ENCODE results near the gene NOS2.
"Not testable (repeated sequence)": the region's sequence is repeated elsewhere in the genome, so short reads cannot be mapped to it uniquely, and the experiment has no call there.

NOS2 gene

GRCh38 chr17:27800522-27800921 is at the start of gene NOS2:
NOS2 (minus strand) TSS chr17:27800529; CDS start chr17:27798809, 1,720 bp downstream.
- no peak for DNase-seq (ENCODE audit: low read depth)

- no peak for DNase-seq (ENCODE audit: low read depth)
These were observed 49.3 kb upstream of the NOS2 start for GRCh38 chr17:27849474-27850185.

DNA sequence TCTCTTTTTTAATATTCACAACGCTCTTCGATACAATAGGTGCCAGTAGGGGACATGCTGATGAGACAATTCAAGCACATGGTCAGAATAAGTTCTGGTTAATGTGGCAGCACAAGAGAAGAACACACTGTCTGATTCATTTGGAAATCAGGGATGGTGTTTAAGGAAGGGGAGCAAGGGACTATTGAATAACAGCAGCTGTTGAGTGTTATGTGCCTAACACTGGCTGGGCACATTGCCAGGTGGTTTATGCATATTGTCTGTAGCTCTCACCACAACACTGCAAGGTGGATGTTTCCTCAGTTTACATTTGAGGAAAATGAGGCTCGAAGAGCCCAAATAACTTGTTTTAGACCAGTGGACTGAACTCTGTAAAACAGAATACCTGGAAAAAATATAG is 48.6 kb upstream of the NOS2 start:
- no peak for DNase-seq (ENCODE audit: low read depth)

DNA sequence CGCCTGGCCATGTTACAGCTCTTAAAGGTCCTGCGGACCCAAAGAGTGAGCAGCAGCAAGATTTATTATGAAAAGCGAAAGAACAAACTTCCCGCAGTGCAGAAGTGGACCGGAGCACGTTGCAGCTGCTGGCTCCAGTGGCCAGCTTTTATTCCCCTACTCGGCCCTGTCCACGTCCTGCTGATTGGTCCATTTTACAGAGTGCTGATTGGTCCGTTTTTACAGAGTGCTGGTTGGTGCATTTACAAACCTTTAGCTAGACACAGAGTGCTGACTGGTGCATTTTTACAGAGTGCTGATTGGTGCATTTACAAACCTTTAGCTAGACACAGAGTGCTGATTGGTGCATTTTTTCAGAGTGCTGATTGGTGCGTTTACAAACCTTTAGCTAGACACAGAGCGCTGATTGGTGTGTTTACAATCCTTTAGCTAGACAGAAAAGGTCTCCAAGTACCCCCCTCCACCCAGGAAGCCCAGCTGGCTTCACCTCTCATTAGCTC is 46.5 kb upstream of the NOS2 start:
- DNase-seq (ENCODE audit: low read depth) = not testable (repeated sequence)

DNA sequence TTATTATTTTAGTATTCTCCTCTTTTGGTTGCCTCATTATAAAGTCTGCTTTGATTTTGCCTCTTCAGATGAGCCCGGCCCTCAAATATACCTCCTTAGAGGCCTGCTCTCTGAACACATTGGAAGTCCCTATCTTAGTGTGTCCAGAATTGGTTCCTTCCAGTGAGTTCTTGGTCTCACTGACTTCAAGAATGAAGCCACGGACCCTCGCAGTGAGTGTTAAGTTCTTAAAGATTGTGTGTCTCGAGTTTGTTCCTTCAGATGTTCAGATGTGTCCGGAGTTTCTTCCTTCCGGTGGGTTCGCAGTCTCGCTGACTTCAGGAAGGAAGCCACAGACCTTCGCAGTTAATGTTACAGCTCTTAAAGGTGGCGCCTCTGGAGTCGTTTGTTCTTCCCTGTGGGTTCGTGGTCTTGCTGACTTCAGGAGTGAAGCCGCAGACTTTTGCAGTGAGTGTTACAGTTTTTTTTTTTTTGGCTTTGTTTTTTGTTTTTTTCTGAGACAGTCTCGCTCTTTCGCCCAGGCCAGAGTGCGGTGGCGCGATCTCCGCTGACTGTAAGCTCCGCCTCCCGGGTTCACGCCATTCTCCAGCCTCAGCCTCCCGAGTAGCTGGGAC is 45.8 kb upstream of the NOS2 start:
- no peak for DNase-seq (ENCODE audit: low read depth)

- no peak for DNase-seq (ENCODE audit: low read depth)
These were observed 45.1 kb upstream of the NOS2 start for GRCh38 chr17:27845264-27846041.

DNA sequence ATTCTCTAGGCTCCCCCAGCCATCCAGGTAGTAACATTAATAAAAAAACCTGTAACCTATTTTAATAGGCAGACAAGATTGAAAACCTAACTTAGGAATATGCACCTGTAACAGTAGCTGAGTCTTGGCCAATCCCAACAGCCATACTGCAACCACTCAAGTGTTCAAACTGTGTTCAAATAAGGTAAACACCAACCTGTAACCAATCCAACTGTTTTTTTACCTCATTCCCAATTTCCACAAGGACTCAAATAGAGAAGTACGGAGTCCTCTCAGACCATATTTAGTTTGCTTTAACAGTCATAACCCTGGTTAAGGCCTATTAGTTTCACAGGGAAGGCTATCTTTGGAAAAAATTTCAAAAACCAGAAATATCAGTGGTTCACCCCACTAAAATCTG is 40.4 kb upstream of the NOS2 start:
- no peak for DNase-seq (ENCODE audit: low read depth)

DNA sequence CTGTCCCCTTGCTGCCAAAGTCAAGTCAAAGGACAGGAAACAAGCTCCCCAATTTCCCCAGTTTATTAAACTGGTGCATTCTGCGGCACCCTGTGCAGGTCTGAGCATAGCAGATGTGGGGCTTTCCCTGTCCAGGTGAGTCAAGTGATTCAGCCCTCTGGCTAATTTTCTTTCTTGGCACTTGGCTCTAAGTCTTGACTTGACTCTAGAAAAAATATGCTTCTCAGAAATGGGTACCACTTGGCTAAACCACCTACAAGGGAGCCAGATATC is 40.0 kb upstream of the NOS2 start:
- DNase-seq (ENCODE audit: low read depth) = not testable (repeated sequence)

DNA sequence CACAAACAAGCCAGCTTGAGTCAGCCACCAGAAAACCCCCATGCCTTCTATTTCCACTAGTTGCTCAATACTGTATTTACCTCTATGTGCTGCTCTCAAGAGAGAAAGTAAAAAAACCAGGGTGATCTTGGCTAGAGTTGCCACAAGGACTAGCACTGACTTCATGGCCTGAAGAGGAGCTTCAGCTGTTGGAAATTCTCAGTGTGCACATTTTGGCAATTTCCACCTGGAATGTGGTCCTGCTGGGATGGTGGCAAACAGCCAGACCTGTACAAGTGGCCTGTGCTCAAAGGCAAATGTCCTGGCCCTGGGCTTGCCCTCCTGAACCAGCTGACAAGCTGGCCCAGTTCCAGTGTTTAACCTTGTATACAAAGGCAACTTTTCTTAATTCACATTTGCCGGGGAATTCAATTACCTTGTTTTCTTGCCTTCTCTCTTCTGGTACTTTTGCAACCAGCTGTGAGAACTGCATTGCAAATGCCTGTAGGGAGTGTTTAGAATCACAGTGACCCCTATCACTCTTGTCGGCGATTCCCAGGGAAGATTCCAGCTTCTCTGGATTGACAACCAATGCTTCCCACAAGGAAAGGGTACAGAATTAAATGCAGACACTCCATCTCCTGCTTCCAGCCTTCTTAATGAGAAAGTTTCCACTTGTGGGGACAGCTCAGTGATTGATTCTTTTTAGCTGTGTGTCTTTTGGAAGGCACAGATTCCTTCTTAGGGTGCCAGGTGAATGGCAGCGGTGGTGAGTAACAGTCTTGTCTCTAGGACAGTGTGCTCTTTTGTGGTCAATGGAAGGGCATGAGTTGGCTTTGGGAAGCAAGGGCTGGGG is 39.5 kb upstream of the NOS2 start:
- DNase-seq (ENCODE audit: low read depth) = not testable (repeated sequence)

DNA sequence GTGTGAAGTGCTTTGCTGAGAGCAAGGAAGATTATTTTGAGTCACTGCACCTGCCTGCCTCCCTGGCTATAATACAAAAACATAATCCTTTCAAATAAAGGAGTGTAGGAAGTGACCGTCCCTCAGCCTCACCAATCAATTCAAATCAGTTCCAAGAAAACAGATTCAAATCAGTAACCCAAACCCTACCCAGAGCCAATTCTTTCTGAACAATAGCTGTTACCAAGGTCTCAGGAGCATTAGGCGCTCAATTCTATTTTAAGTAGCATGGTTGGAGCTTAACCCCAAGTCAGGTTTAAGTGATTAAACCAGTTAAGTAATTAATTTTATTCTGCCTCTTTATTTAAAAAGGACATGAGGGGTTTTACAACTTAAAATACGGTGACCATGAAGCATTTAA is 38.3 kb upstream of the NOS2 start:
- DNase-seq (ENCODE audit: low read depth) = not testable (repeated sequence)

- not testable (repeated sequence) for DNase-seq (ENCODE audit: low read depth)
These were observed 37.4 kb upstream of the NOS2 start for GRCh38 chr17:27837769-27838168.

- DNase-seq (ENCODE audit: low read depth) = no peak
These were observed 36.3 kb upstream of the NOS2 start for GRCh38 chr17:27836651-27837050.

DNA sequence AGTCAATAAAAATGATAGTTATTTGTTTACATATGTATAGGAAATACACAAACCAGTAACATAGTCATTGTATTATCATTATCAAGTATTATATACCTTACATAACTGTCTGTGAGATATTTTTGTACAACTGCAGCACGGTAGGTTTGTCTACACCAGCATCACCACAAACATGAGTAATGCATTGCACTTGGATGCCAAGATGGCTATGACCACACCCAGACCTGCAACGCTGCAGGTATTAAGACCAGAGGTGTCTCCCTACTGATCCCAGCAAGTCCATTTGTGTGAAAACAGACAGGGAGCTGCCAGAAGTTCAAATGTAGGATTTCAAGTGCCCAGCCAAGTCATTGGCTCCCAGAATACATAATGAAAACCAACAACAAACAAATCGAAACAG is 34.2 kb upstream of the NOS2 start:
- DNase-seq (ENCODE audit: low read depth) = no peak

- DNase-seq (ENCODE audit: low read depth) = no peak
These were observed 32.5 kb upstream of the NOS2 start for GRCh38 chr17:27832831-27833230.

DNA sequence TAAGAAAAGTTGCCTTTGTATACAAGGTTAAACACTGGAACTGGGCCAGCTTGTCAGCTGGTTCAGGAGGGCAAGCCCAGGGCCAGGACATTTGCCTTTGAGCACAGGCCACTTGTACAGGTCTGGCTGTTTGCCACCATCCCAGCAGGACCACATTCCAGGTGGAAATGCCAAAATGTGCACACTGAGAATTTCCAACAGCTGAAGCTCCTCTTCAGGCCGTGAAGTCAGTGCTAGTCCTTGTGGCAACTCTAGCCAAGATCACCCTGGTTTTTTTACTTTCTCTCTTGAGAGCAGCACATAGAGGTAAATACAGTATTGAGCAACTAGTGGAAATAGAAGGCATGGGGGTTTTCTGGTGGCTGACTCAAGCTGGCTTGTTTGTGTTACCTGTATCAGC is 29.6 kb upstream of the NOS2 start:
- not testable (repeated sequence) for DNase-seq (ENCODE audit: low read depth)

DNA sequence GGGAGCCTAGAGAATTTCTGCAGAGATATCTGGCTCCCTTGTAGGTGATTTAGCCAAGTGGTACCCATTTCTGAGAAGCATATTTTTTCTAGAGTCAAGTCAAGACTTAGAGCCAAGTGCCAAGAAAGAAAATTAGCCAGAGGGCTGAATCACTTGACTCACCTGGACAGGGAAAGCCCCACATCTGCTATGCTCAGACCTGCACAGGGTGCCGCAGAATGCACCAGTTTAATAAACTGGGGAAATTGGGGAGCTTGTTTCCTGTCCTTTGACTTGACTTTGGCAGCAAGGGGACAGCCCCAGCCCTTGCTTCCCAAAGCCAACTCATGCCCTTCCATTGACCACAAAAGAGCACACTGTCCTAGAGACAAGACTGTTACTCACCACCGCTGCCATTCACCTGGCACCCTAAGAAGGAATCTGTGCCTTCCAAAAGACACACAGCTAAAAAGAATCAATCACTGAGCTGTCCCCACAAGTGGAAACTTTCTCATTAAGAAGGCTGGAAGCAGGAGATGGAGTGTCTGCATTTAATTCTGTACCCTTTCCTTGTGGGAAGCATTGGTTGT is 28.9 kb upstream of the NOS2 start:
- DNase-seq (ENCODE audit: low read depth) = not testable (repeated sequence)

DNA sequence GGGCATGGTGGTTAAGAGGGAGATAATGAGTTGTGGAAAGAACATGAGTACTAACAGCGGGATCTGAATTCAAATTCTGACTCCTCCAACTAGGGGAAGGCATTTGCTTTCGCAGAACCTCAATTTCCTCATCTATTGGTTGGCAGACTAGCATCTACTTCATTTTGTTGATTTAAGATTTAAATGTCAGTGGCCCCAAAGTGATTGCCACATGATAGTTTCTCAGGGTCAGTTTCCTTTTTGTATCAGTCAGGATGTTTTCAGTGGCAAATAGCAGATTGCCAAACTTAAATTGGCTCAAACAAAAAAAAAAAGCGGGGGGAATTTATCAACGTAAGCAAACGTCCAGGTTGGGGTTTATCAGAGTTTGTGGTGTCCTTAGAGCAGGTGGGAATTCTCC is 25.1 kb upstream of the NOS2 start:
- no peak for DNase-seq (ENCODE audit: low read depth)

DNA sequence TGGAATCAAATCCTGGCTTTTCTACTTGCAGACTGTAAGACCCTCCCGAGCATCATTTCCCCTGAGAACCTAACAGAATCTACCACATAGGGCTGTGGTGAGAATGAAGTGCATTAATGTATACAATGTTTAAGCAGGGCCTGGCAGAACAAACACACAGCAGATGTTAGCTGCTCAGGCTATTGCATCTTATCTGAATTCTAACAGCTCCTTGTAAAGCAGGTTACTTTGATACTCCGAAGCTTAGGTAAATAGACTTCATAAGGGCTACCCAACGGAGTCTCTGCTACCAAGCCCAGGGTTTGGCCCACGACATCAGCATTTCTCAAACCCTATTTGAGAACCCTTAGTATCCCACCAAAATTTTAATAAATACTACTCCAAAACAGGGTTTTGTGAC is 24.4 kb upstream of the NOS2 start:
- DNase-seq (ENCODE audit: low read depth) = no peak

DNA sequence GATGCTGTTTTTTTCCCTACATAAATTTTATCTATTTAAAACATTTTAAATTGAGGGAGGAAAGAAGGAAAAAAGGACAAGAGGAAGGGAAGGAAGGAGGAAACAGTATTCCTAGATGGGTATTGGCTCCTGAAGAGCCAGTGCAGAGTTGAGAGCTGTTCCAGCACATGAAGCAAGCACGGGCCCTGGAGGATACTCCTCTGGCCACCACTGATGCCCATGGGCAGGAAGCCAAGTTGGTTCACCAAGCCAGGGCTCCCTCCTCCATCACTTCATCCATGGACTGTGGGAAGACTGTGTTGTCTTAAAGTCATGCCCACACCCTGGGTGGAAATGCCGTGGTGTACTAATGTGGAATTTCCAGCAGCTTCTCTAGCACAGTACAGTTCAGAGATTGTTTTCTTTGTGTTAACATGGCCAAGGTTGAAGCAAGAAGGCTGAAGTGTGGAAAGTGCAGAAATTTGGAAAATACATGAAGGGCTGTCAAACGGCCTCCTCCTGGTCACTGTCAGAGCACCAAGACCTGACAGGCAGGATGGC is 23.9 kb upstream of the NOS2 start:
- DNase-seq (ENCODE audit: low read depth) = no peak

DNA sequence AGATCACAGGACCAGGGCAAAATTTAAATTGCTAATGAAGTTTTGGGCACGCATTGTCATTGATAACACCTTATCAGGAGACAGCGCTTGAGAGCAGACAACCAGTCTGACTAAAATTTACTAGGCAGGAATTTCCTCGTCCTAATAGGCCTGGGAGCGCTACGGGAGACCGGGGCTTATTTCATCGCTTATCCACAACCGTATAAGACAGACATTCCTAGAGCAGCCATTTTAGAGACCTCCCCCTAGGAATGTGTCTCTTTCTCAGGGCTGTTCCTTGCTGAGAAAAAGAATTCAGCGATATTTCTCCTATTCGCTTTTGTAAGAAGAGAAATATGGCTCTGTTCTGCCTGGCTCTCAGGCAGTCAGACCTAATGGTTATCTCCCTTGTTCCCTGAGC is 21.8 kb upstream of the NOS2 start:
- not testable (repeated sequence) for DNase-seq (ENCODE audit: low read depth)

- DNase-seq (ENCODE audit: low read depth) = no peak
These were observed 21.0 kb upstream of the NOS2 start for GRCh38 chr17:27821318-27821717.

DNA sequence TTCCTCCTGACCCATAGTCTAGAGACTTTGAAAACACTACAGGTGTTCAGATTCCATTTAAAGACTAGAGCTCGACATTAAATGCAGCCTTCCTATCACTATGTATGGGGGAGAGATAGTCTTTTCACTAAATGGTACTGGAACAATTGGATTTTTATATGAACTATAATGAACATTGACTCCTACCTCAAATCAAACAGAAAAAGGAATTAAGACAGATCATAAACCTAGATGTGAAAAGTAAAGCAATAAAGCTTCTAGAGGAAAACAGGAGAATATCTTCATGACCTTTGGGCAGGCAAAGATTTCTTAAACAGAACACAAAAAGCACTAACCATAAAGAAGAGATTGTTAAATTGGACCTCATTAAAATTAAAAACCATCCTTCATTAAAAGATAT is 18.8 kb upstream of the NOS2 start:
- no peak for DNase-seq (ENCODE audit: low read depth)
